ENCODE data around the gene ICOS.
"Not testable (repeated sequence)": the region's sequence is repeated elsewhere in the genome, so short reads cannot be mapped to it uniquely, and the experiment has no call there.

ICOS gene

DNA sequence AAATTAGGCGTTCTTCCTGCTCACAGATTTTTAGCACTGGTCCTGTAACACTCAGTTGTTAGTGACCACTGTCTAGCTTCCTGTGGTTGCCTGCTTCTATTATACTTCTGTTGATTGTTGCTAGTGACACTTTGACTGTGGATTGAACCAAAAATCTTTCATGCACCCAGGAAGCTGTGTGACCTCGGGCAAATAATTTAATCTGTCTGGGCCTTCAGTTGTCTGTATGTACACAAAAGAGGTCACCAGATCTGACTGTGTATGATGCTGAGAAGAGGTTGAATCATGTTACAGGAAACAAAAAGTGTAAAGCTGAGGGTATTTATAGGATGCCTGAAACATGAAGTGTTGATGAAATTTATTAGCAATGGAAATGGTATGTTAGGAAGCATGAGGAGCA, 12.7 kb downstream of the ICOS start:
- TF ChIP-seq, protein P1, sequence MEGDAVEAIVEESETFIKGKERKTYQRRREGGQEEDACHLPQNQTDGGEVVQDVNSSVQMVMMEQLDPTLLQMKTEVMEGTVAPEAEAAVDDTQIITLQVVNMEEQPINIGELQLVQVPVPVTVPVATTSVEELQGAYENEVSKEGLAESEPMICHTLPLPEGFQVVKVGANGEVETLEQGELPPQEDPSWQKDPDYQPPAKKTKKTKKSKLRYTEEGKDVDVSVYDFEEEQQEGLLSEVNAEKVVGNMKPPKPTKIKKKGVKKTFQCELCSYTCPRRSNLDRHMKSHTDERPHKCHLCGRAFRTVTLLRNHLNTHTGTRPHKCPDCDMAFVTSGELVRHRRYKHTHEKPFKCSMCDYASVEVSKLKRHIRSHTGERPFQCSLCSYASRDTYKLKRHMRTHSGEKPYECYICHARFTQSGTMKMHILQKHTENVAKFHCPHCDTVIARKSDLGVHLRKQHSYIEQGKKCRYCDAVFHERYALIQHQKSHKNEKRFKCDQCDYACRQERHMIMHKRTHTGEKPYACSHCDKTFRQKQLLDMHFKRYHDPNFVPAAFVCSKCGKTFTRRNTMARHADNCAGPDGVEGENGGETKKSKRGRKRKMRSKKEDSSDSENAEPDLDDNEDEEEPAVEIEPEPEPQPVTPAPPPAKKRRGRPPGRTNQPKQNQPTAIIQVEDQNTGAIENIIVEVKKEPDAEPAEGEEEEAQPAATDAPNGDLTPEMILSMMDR (IDR thresholded peaks at IDR 0.05; ENCODE audit: low read depth, low read length) = no peak

DNA sequence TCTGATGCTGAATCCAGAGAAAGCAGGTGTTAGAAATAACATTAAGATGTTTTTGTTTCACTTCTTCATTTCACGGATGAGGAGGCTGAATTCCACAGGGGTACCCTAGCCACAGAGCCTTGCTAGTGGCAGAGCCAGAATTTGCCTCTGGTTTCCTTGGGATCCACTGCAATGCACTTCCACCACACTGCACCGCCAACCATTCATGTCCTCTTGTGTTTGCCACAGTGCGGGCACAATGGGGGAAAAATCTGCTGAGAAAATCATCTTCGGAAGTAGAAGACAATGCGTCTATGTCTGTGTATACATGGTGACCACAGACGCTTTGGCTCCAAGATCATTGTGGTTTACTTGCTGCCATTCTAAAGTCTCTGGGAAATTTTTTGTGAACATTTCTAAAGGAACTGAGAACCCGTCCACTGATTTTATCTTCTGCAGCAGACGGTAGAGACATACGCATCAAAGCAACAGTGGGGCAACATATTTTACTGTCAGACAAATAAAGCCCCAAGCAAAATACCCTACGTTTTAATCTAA, 14.9 kb downstream of the ICOS start:
- no peaks in the 10 kb centered on the region for H3K36me3 ChIP-seq
- no peak overlapping the region for H3K4me3 ChIP-seq (ENCODE audit: low read depth, low read length)
- no peaks in the 10 kb centered on the region for H3K27me3 ChIP-seq
- DNase-seq = no peak
- no peaks in the 10 kb centered on the region for H3K4me1 ChIP-seq
- H3K9me3 ChIP-seq = no peaks in the 10 kb centered on the region
- TF ChIP-seq, protein P1 (IDR thresholded peaks at IDR 0.05; ENCODE audit: low read depth, low read length) = no peak

More for the DNA sequence above, 12.7 kb downstream of the ICOS start:
- Histone ChIP-seq H3K4me3 (ENCODE audit: low read depth, low read length) (no peak overlapping the region), H3K9me3 (no peaks in the 10 kb centered on the region), H3K4me1 (no peaks in the 10 kb centered on the region), H3K36me3 (no peaks in the 10 kb centered on the region), H3K27me3 (no peaks in the 10 kb centered on the region)
- no peak for DNase-seq

DNA sequence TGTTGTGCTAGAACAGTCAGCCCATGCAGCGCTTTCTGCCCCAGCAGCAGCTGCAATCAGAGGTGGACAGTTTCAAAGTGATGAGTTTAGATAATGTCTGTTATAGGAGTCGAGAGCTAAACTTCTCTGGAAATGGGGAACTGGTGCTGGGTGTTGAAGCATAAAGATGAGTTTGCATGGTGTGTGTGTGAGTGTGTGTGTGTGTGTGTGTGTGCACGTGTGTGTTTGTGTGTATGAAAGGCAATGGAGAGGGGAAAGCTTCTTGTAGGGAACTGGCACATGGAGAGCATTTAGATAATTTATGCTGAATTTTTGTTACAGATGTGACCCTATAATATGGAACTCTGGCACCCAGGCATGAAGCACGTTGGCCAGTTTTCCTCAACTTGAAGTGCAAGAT, 22.7 kb downstream of the ICOS start:
- Histone ChIP-seq H3K4me1 (no peaks in the 10 kb centered on the region), H3K27me3 (no peaks in the 10 kb centered on the region), H3K4me3 (ENCODE audit: low read depth, low read length) (no peak overlapping the region), H3K36me3 (no peaks in the 10 kb centered on the region), H3K9me3 (no peaks in the 10 kb centered on the region)
- TF ChIP-seq, protein P1 (IDR thresholded peaks at IDR 0.05; ENCODE audit: low read depth, low read length) = no peak
- DNase-seq = no peak

DNA sequence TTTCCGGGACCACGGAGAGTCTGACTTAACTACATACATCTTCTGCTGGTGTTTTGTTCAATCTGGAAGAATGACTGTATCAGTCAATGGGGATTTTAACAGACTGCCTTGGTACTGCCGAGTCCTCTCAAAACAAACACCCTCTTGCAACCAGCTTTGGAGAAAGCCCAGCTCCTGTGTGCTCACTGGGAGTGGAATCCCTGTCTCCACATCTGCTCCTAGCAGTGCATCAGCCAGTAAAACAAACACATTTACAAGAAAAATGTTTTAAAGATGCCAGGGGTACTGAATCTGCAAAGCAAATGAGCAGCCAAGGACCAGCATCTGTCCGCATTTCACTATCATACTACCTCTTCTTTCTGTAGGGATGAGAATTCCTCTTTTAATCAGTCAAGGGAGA, 23.1 kb downstream of the ICOS start:
- Histone ChIP-seq H3K27me3 (no peaks in the 10 kb centered on the region), H3K9me3 (no peaks in the 10 kb centered on the region), H3K36me3 (no peaks in the 10 kb centered on the region), H3K4me1 (no peaks in the 10 kb centered on the region), H3K4me3 (ENCODE audit: low read depth, low read length) (no peak overlapping the region)
- DNase-seq = no peak
- TF ChIP-seq, protein P1 (IDR thresholded peaks at IDR 0.05; ENCODE audit: low read depth, low read length) = no peak

DNA sequence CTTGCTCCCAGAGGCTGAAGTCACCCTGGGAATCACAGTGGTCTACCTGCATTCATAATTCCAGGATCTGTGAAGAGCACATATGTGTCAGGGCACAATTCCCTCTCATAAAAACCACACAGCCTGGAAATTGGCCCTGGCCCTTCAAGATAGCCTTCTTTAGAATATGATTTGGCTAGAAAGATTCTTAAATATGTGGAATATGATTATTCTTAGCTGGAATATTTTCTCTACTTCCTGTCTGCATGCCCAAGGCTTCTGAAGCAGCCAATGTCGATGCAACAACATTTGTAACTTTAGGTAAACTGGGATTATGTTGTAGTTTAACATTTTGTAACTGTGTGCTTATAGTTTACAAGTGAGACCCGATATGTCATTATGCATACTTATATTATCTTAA, 24.2 kb downstream of the ICOS start:
- Histone ChIP-seq H3K27me3 (no peaks in the 10 kb centered on the region), H3K9me3 (no peaks in the 10 kb centered on the region), H3K36me3 (no peaks in the 10 kb centered on the region), H3K4me3 (ENCODE audit: low read depth, low read length) (no peak overlapping the region), H3K4me1 (no peaks in the 10 kb centered on the region)
- no peak for DNase-seq
- TF ChIP-seq, protein P1 (IDR thresholded peaks at IDR 0.05; ENCODE audit: low read depth, low read length) = no peak

DNA sequence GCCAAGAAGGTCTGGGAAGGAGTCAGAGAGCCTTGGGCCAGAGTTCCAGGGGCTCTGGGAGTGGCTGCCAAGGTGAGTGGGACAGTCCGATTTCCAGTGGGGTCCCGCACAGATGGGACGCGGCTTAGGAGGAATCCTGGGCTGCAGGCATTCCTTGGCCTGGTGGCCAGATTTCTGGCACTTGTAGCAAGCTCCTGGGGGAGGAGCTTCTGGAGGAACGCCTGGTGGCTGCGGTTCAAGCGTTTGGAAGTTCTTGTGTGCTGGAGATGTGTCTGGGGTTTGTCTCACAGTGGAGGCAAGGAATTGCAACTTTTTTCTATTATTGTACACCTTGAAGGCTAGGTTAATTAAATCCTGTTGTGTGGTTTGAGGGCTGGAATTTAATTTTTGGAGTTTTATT, 28.6 kb downstream of the ICOS start:
- DNase-seq; H3K4me3 ChIP-seq (ENCODE audit: low read depth, low read length); H3K36me3 ChIP-seq; H3K4me1 ChIP-seq; H3K27me3 ChIP-seq; H3K9me3 ChIP-seq: not testable (repeated sequence)

DNA sequence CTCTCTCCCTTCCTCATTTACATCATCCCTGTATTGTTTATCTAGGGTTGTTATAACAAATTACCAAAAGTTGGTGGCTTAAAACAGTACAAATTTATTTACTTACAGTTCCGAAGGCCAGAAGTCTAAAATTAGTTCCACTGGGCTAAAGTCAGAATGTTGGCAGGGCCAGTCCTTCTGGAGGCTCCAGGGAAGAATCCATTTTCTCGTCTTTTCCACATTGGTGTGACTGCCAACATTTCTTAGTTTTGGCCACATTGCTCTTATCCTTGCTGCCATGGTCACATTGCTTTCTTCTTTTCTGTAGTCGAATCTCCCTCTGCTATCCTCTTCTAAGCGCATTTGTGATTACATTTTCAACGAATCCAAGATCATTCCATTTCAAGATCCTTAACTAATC, 34.7 kb downstream of the ICOS start:
- H3K4me1 ChIP-seq = no peaks in the 10 kb centered on the region
- no peaks in the 10 kb centered on the region for H3K9me3 ChIP-seq
- H3K36me3 ChIP-seq = no peaks in the 10 kb centered on the region
- no peak overlapping the region for H3K4me3 ChIP-seq (ENCODE audit: low read depth, low read length)
- no peak for DNase-seq
- no peaks in the 10 kb centered on the region for H3K27me3 ChIP-seq
- TF ChIP-seq, protein P1 (IDR thresholded peaks at IDR 0.05; ENCODE audit: low read depth, low read length) = no peak

Measured in BE2C (cell line).